GM15510 (cell line): ENCODE data around the gene ABCB4.

Experiments
- POLR2A ChIP-seq: IDR thresholded peaks from 3 replicates; pipeline ENCODE4 v1.6.1; 2011; ENCODE audit warnings: borderline replicate concordance; ENCODE audit not compliant: insufficient read length; ENCODE audit errors: extremely low read depth

ABCB4 gene

DNA sequence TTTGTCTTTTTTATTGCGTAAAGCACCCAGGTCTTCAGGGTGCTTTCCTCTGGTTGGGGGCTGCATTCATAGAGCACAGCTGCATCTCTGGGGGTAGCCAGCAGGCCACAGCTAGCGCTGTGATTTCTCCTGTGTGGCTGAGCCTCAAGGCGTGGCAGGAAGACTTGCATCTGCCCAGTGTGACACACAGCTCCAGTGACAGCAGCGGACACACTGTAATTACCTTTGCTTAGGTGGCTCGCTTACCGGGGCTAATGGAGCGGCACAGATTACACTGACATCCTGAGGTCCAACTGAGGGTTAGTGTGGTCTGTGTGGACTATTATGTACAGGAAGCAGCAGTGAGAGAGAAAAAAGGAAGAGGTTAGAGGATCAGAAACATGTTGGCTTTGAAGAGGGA is 27.1 kb downstream of the ABCB4 start:
- no peak for TF ChIP-seq POLR2A

DNA sequence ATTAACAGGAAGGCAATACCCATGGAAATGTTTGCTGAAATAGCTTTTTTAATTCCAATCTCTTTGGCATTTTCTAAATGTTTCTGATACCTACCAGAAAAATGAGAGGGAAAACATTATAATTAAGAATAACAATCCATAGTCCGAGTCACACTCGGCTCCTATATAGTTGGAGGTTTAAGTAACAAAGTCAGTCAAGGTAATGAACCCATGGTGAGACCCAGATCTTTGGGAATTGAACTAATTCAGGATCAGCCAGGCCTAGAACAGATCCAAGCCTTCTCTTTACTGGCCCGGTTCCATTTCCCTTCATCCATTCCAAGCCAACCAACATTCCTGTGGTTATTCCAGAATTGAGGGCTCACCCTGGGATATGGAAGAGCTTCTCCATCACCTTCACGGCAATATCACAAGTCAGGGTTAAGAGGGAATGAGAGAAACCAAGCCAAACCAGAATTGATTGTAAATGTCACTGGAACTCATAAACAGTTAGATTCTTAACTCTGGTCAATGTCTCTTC is 28.3 kb downstream of the ABCB4 start:
- no peak for TF ChIP-seq POLR2A

DNA sequence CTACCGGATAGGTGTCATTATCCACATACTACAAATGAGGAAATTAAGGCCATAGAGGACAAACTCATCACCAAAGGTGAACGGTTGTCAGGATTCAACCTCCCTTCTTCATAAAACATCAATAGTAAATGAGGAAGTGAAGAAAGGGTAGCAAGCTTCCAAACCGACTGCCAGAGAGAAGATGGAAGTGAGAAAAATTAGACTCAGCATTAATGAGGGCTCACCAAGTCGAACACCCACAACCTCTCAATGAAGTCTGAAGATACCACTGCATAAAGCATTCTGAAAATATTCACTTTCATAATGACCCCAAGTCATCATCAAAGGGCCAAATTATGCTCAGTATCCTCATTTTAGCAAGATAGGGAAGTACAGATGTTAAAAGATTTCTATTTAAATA is 29.6 kb downstream of the ABCB4 start:
- no peak for TF ChIP-seq POLR2A

DNA sequence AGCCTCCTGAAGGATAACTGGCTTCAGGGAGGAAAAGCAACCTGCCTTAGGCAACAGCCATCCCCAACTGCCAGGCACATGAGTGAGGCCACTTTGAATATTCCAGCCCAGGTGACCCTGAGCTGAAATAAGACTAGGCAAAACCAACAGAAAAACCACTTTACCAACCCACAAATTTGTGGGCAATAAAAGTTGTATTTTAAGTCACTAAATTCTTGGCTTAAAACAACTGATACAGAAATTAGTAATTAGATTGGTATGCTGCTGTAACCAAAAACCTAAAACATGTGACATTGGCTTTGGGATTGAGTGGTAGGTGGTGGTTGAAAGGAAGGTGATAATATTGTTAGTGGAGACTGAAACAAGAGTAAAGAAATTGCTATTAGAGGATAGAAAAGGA is 39.9 kb downstream of the ABCB4 start:
- TF ChIP-seq POLR2A = no peak

DNA sequence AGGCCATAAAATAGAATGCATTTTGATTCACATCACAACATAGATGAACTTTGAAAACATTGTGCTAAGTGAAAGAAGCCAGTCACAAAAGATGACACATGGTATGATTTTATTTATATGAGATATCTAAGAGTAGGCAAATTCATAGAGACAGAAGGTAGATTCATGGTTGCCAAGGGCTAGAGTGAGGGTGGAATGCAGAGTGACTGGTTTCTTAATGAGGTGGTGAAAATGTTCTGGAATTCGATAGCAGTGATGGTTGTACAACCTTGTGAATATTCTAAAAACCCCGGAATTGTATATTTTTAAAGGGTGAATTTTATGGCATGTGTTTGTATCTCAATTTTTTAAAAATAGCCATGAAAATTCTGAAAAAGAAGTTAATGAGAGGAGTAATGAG is 42.9 kb downstream of the ABCB4 start:
- no peak for TF ChIP-seq POLR2A

DNA sequence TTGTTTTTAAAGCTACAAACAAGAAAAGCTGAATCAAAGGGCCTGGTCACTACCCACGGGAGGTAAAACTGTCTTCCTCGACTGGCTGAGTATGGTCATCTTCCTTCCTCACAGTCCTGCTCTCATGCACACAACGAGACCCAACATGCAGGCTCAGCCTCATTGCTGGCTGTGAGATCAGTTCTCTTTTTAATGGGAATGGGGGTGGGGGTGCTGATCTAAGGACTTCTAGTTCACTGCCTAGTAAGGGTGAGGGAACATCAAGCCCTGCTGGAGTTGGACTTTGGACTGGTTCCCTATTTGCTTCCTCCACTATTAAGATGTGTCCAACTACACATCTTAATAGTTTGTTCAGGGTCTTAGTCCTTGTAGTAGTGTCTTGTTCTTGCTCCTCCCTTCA is 48.2 kb downstream of the ABCB4 start:
- TF ChIP-seq POLR2A = no peak

DNA sequence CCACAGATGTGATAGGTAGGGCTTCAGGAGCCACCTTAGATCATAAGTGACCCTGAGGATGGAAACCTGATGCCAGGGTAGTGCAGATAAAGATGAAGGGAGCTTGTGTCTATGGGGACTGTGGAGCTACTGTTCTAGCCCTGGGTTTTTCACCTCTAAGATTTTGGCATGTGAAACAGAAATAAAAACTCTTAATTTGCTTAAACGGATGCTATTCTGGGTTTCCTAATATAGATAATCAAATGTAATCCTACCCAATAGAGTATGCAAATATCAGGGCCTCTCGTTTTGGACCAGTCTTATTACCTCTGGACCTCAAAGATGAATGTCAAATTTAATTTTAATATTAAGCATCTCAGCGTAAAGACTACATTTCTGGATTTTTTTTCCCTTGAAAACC is 49.3 kb downstream of the ABCB4 start:
- no peak for TF ChIP-seq POLR2A

DNA sequence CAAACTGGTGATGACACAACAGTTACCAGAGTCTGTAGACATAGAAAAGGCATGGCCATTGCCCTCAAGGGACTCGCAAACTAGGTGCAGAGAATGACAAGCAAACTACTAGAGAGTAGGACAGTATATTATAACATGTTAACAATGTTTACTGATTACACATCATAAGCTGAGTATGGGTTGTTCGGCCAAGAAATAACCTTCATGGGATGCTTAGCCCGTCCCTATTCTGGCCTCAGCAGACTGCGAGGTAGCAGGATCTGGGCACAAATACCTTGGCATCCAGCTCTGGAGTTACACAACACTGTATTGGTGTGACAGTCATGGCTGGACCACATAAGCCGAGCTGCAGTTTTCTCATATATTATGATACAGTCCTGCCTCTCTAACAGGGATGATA is 51.4 kb downstream of the ABCB4 start:
- no peak for TF ChIP-seq POLR2A

DNA sequence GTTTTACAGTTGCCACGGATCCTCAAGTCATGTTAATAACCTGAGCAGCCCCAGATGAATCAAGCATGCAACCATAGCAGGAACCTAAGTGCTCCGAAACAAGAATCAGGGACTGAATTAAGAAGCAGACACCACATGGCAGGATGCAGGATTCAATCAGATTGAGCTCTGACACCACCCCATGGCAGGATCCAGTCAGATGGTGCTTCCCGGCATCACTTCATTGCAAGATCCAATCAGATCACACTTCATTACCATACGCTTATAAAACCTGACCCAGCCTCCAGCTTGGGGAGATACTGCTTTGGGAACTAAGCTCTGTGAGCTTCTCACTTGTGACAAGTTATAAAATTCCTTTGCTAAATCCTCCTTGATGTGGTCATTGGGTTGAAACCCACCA is 55.3 kb downstream of the ABCB4 start:
- no peak for TF ChIP-seq POLR2A

DNA sequence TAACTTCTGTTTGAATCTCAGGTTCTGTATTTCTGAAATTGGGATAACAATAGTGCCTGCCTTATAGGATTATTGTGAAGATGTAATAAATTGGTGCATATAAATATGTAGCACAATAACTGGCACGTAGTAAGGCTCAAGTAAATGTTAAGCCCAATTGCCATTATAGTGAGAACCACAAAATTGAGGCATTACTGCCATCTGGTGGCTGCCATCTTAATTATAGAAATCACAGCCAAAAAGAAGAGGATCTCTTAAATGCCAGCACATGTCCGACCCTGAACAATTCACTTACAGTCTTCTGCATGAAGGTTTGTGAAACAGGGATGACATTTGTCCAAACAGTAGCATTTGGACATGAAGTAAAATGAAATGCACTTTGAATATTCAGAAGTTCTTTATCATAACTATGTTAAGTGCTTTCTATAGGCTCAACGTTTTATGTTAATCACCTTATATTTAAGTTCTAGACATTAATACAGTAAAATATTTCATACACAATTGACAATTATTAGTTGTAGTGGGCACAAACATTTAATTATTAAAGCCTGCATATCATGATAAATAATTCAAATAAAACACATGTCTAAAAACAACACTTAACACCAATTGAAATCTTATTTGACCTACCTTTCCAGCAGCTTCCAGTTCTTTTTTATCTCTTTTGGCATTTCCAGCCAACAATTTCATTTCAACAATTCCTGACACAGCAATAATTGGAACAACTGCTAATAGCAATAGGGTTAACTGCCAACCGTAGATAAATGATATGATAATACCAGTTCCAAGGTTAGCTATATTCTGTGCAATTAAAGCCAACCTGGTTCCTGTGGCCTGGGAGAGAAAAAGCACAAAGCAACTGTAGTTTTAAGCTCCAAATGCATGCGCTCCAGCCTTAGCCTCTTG is 58.5 kb downstream of the ABCB4 start:
- no peak for TF ChIP-seq POLR2A

DNA sequence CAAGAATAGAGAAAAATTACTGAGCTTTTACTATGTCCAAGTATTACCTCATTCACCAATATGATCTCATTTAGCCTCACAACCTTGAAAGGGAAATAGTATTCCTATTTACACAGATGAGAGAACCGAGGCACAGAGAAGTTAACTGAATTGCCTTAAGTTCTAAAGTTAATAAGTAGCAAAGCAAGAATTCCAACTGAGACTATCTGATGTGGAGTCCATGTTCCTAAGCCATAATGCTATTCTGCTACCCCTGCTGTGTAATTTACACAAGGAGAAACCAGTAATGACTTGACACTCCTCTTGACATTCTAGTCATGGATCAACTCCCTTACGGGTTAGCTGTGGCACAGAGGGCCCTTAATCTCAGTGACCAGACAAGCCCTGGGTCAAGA is 60.7 kb downstream of the ABCB4 start:
- no peak for TF ChIP-seq POLR2A

DNA sequence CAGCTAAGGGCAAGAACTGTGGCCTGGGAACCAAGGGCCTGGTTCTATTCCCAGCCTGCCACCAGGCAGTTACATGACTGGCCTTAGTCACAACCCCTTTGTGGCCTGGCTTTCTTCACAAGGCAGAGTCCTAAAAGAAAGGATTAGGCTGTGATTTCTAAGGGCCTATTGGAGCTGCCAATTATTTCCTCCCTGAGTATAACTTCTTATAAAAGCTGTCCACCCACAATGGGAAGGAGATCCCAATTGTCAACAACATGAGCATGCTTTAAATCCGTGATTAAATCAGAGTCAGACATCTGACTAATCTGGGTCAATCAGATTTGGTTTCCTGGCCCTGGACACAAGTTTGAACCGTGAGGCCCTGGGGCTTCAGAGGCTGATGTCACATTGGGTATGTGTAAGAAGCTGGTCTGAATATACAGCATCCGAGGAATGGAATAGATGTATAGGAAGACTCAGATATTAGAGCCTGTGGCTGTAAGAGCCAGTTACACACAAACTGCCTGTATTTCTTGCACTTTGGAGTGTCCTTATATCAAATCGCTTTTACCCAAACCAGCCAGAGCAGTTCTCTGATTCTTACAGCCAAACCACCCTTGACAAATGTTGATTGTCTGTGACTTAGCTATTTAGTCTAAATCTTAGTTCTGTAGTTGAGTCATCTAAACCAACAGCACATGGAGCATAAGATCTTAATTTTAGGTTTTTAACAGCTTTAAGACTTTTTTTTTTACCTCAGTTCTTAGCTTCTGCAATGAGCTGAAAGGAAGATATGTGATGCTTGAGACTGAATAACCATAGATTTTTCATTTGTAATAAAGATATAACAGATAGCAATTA is 61.3 kb downstream of the ABCB4 start:
- TF ChIP-seq POLR2A = no peak

DNA sequence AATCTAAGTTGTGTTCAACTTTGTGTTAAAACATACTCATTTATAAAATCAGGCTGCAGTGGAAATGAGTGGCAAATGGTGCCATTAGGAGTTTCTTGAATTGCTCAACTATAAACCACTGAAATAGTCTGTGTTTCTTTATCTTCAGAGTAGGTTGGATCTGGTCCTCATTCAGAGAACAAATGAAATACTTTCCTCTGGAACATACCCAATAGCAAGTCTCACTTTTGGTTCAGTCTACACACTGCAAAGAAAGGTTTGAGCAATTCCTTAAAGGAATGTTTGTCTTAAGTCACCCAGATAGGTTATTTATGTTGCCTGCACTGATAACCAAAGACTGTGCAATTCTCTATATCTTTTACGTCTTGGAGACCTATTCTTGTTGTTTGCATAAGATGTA is 62.5 kb downstream of the ABCB4 start:
- no peak for TF ChIP-seq POLR2A

DNA sequence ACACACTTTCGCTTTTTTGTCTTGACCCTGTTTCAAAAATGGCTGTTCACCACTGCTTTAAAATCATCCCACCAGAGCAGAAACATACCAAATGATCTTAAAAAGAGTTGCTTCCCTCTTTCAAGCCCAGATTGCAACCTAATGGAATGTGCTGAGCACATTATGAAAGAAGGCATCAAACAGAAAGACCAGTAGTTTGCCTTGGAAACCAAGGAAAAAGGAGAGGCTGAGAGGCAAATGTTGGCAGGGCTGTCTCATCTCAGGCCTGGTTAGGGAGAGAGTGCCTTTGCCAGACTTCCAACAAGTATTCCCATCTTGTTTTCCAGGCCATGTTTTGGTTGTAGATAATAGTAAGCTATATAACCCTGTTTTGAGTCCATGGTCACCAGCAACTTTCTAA is 64.3 kb downstream of the ABCB4 start:
- TF ChIP-seq POLR2A = no peak

DNA sequence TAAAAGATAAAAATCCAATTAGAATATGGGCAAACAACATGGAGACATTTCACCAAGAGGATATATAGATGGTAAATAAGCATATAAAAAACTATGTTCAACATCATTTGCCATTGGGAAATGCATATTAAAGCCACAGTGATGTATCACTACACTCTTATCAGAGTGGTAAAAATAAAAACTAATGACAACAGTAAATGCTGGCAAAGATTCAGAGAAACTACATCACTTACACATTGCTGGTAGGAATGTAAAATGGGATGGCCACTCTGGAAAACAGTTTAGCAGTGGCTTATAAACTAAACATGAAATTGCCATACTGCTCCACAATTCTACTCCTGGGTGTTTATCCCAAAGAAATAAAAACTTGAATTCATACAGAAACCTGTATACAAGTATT is 70.8 kb downstream of the ABCB4 start:
- TF ChIP-seq POLR2A = no peak

DNA sequence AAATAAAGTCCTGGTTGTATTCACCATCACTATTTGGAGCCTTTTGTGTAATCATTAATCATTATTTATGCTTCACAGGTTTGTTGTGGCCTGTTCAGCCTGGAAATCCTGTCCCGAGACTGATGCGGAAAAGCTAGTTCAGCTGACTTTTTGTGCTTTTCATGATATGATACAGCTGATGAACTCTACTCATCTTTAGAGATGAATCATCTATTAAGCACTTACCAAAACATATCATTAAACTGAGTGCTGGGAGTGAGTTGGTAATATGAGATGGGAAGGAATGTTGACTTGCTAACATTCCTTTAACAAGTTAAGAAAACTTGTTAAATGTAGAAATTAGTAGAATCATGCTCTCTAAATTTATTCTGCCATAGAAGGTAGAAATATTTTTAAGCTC is 77.0 kb downstream of the ABCB4 start:
- no peak for TF ChIP-seq POLR2A

DNA sequence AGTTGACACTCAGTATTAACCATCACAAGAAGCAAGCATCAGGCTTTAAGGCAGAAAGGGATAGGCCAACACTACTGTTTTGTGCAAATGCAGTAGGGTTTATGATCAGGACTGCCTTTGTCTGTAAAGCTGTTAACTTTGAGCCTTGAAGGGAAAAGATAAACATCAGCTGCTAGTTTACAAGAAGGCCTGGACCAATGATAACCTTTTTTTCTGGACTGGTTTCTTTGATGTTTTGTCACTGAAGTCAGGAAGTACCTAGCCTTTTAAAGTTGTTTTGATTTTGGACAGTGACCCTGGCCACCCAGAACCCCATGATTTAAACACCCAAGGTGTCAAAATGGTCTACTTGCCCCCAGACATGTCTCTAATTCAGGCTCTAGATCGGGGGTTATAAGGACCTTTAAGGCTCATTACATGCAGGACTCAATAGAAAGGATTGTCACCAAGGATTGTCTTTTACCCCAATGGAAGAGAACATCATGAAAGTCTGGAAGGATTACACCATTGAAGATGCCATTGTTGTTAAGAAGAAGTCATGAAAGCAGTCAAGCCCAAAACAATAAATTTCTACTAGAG is 79.9 kb downstream of the ABCB4 start:
- TF ChIP-seq POLR2A = no peak
